AG04449 (cell line): ENCODE data around the gene KIAA0232.

ENCODE experiments used
- CTCF ChIA-PET: fragments of 350-600 bp; formaldehyde crosslinking; extraction: SDS; loops from one replicate; lab custom pipeline; 2021; ENCODE audit warnings: antibody characterized with exemption; lab: Yijun Ruan, JAX
- POLR2A ChIA-PET: fragments of 400-600, 350-600 bp; formaldehyde crosslinking; extraction: SDS; loops from one replicate; lab custom pipeline; 2020; ENCODE audit warnings: antibody characterized with exemption, inconsistent platforms; lab: Yijun Ruan, JAX
- DNase-seq: peaks from one replicate; pipeline ENCODE4 v3.0.0-alpha.2; 2010; ENCODE audit warnings: low read depth, low spot score
- H3K4me3 ChIP-seq: 2 replicates; pipeline ENCODE4 v1.5.1; 2011; ENCODE audit warnings: low read depth, mild to moderate bottlenecking, control low read depth, low read length
- CTCF ChIP-seq: IDR thresholded peaks from one replicate; pipeline ENCODE4 v1.5.1; 2011; ENCODE audit warnings: mild to moderate bottlenecking, moderate library complexity, low read length, control low read depth, inconsistent platforms; ENCODE audit not compliant: insufficient read depth; ENCODE audit errors: missing control alignments

The KIAA0232 gene

GRCh38 chr4:6929812-6930464 is 147.4 kb downstream of the KIAA0232 start:
- CTCF ChIA-PET, result interaction anchor here (0.9 to 1.3 kb wide), 2 partner anchors 16 to 44 kb away, joined by 3 read pairs; no protein-coding TSS in a partner anchor
- DNase-seq, result no peak
- no peak overlapping the region for H3K4me3 ChIP-seq
- no peak for TF ChIP-seq CTCF
- POLR2A ChIA-PET, result no interaction called here

GRCh38 chr4:6932475-6932874 is 149.9 kb downstream of the KIAA0232 start:
- POLR2A ChIA-PET, result no interaction called here
- H3K4me3 ChIP-seq, result no peak overlapping the region
- no peak for DNase-seq
- CTCF ChIA-PET, result no interaction called here
- TF ChIP-seq CTCF, result no peak

GRCh38 chr4:6932918-6933317 is 150.4 kb downstream of the KIAA0232 start:
- TF ChIP-seq CTCF, result no peak
- no peak for DNase-seq
- CTCF ChIA-PET, result no interaction called here
- POLR2A ChIA-PET, result no interaction called here
- no peak overlapping the region for H3K4me3 ChIP-seq
